Vagina (tissue), 2 donors: ENCODE measurements around the gene KBTBD2. TPM values are rescaled to one million over a fixed set of nuclear protein-coding genes. Genes with fewer than 3 reads are reported as not detected.
A peak's percentile ranks its signal among the peaks of the same experiment; 100 is the strongest.

ENCODE experiments used
- DNase-seq, 2 donors: peaks; one replicate each; pipeline ENCODE4 v3.0.0-alpha.2; 2017; ENCODE audit errors: extremely low spot score in 2 of 2
- H3K27ac ChIP-seq: fragments of 200-600 bp; sonication (generic); one replicate; pipeline ENCODE4 v1.5.1; 2019
- H3K27me3 ChIP-seq: fragments of 200-600 bp; sonication (generic); one replicate; pipeline ENCODE4 v1.5.1; 2019
- H3K36me3 ChIP-seq, 2 donors: fragments of 200-600 bp; sonication (generic); one replicate each; pipeline ENCODE4 v1.5.1; 2017 to 2019
- H3K4me1 ChIP-seq: fragments of 200-600 bp; sonication (generic); one replicate; pipeline ENCODE4 v1.5.1; 2019
- H3K4me3 ChIP-seq, 2 donors: fragments of 200-600 bp; sonication (generic); 1 replicate in 1 of 2; 2 replicates in 1 of 2; pipeline ENCODE4 v1.5.1; 2016 to 2019
- H3K9me3 ChIP-seq: fragments of 200-600 bp; sonication (generic); one replicate; pipeline ENCODE4 v1.5.1; 2019
- CTCF ChIP-seq, 3 experiments: fragments of 450-650 bp in 2 of 3; fragments of 200-600 bp in 1 of 3; sonication (generic) in 1 of 3; IDR thresholded peaks; one replicate each; pipeline ENCODE4 v1.5.1; 2017 to 2019; ENCODE audit warnings: antibody characterized with exemption in 3 of 3, mild to moderate bottlenecking in 2 of 3, moderate library complexity in 2 of 3
- POLR2A ChIP-seq, 2 donors: fragments of 450-650 bp; IDR thresholded peaks; one replicate each; pipeline ENCODE4 v1.6.1; 2017; ENCODE audit warnings: antibody characterized with exemption in 2 of 2, mild to moderate bottlenecking in 2 of 2, moderate library complexity in 2 of 2
- POLR2AphosphoS5 ChIP-seq, 2 donors: sonication (generic); formaldehyde crosslinking; IDR thresholded peaks; one replicate each; pipeline ENCODE4 v1.9.0; 2017; ENCODE audit warnings: antibody characterized with exemption in 2 of 2, mild to moderate bottlenecking in 2 of 2, low read depth in 1 of 2; ENCODE audit not compliant: insufficient read depth in 1 of 2
- intact Hi-C: fragments of 100-400 bp; cut with DNase I; formaldehyde crosslinking; loops from one replicate; pipeline ENCODE4 v1.15.1; 2023
- total RNA-seq: library from RNA; depleted of rRNA; stranded (reverse); fragments of >200 nt; gene quantifications from one replicate; pipeline ENCODE4 v1.2.3, GENCODE V29; 2016

The KBTBD2 gene
- total RNA-seq, 1 donor from 2014 or later = 30.0 TPM

- no peak for DNase-seq
- no peak for TF ChIP-seq POLR2AphosphoS5 (IDR thresholded peaks at IDR 0.05; ENCODE audit: insufficient read depth in 1 of 2, low read depth in 1 of 2)
- no peak for TF ChIP-seq POLR2A (IDR thresholded peaks at IDR 0.05)
- TF ChIP-seq CTCF (IDR thresholded peaks at IDR 0.05) = no peak
- no peaks in the 10 kb centered on the region for H3K36me3 ChIP-seq
- no peaks in the 10 kb centered on the region for H3K27me3 ChIP-seq
- no peaks in the 10 kb centered on the region for H3K9me3 ChIP-seq
- H3K4me3 ChIP-seq = no peak overlapping the region
- intact Hi-C loops = loop anchor here (5.0 kb wide), 1 partner anchor 396 kb away; the partner anchor contains the start of gene AVL9
- H3K27ac ChIP-seq = peak overlapping the region; percentile 99
- H3K4me1 ChIP-seq = peaks cover 21% of the 10 kb centered on the region
Observed at GRCh38 chr7:32893722-32894121, 2.2 kb upstream of the KBTBD2 start.

GRCh38 chr7:32893207-32893524, 1.6 kb upstream of the KBTBD2 start:
- Histone ChIP-seq H3K27ac (peak overlapping the region; percentile 99), H3K9me3 (no peaks in the 10 kb centered on the region), H3K4me3 (no peak overlapping the region), H3K36me3 (no peaks in the 10 kb centered on the region), H3K4me1 (peaks cover 27% of the 10 kb centered on the region), H3K27me3 (no peaks in the 10 kb centered on the region)
- intact Hi-C loops = loop anchor here (5.0 kb wide), 1 partner anchor 396 kb away; the partner anchor contains the start of gene AVL9
- TF ChIP-seq CTCF (IDR thresholded peaks at IDR 0.05) = no peak
- TF ChIP-seq POLR2AphosphoS5 (IDR thresholded peaks at IDR 0.05; ENCODE audit: insufficient read depth in 1 of 2, low read depth in 1 of 2) = no peak
- no peak for TF ChIP-seq POLR2A (IDR thresholded peaks at IDR 0.05)
- DNase-seq = no peak

DNA sequence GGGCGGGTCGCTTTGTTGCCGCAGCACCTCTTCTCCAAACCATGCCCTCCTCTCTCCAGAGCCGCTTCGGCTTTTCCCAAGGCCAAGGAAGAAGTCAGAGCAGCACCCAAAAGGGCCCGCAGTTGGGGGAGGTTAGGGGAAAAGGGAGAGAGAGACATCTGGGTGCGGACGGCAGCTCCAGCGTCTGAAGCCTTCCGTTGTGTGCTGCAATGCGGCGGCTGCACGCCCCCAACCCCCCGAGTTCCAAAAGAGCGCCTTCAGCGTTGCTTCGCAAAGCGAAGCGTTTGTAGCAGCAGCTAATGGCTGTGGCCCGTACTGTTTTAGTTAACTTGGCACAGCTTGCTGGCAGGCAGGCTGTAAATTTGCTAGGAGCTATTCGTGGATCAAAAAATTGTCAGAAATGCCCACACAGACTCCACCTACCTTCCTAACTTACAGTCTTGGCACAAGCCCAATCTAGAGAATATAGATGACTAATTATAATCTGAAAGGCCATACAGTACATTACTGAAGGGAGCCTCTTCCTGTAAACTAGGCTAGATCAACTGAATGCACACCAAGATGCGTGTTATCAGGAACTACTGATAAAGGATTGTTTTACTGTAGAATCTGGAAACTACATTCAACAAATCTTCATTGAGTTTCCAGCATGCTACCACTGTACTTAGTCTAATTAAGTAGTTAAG, 1.1 kb upstream of the KBTBD2 start:
- peak overlapping the region; percentile 88 to 95 for H3K4me3 ChIP-seq
- intact Hi-C loops = loop anchor here (5.0 kb wide), 1 partner anchor 395 kb away; the partner anchor contains the start of gene AVL9
- H3K4me1 ChIP-seq = peaks cover 32% of the 10 kb centered on the region

GRCh38 chr7:32891800-32892520, 400 bp upstream of the KBTBD2 start:
- intact Hi-C loops = loop anchor here (1.0 to 5.0 kb wide), 2 partner anchors 51 to 395 kb away; partner anchors contain the start of gene AVL9
- no peaks in the 10 kb centered on the region for H3K9me3 ChIP-seq
- no peaks in the 10 kb centered on the region for H3K36me3 ChIP-seq
- H3K27ac ChIP-seq = peak overlapping the region; percentile 99
- peaks cover 39% of the 10 kb centered on the region for H3K4me1 ChIP-seq
- peak in 1 of 2 donors; percentile 96 for DNase-seq
- TF ChIP-seq CTCF (IDR thresholded peaks at IDR 0.05) (no peak), POLR2A (IDR thresholded peaks at IDR 0.05) (peak in 1 of 2 donors; percentile 54), POLR2AphosphoS5 (IDR thresholded peaks at IDR 0.05; ENCODE audit: insufficient read depth in 1 of 2, low read depth in 1 of 2) (peak; percentile 84 to 95)
- peak overlapping the region; percentile 88 to 95 for H3K4me3 ChIP-seq
- no peaks in the 10 kb centered on the region for H3K27me3 ChIP-seq

More for the DNA sequence above, 1.1 kb upstream of the KBTBD2 start:
- Histone ChIP-seq H3K27me3 (no peaks in the 10 kb centered on the region), H3K9me3 (no peaks in the 10 kb centered on the region), H3K36me3 (no peaks in the 10 kb centered on the region), H3K27ac (peak overlapping the region; percentile 99)
- DNase-seq = no peak
- TF ChIP-seq POLR2A (IDR thresholded peaks at IDR 0.05) (no peak), CTCF (IDR thresholded peaks at IDR 0.05) (no peak), POLR2AphosphoS5 (IDR thresholded peaks at IDR 0.05; ENCODE audit: insufficient read depth in 1 of 2, low read depth in 1 of 2) (peak in 1 of 2 donors; percentile 6)

- H3K27ac ChIP-seq = peak overlapping the region; percentile 99
- H3K4me3 ChIP-seq = peak overlapping the region; percentile 88 to 95
- intact Hi-C loops = loop anchor here (1.0 to 5.0 kb wide), 2 partner anchors 53 to 393 kb away; partner anchors contain the start of gene AVL9
- H3K27me3 ChIP-seq = no peaks in the 10 kb centered on the region
- H3K9me3 ChIP-seq = no peaks in the 10 kb centered on the region
- no peak for DNase-seq
- H3K4me1 ChIP-seq = peaks cover 50% of the 10 kb centered on the region
- no peak for TF ChIP-seq CTCF (IDR thresholded peaks at IDR 0.05)
- TF ChIP-seq POLR2A (IDR thresholded peaks at IDR 0.05) = no peak
- no peak for TF ChIP-seq POLR2AphosphoS5 (IDR thresholded peaks at IDR 0.05; ENCODE audit: insufficient read depth in 1 of 2, low read depth in 1 of 2)
- H3K36me3 ChIP-seq = no peaks in the 10 kb centered on the region
Observed at GRCh38 chr7:32890793-32891042, 842 bp downstream of the KBTBD2 start.
